Smooth muscle cell (in vitro differentiated cells): ENCODE measurements around the gene DENND1A. TPM values are rescaled to one million over a fixed set of nuclear protein-coding genes. Genes with fewer than 3 reads are reported as not detected.

Source experiments
- DNase-seq: peaks from one replicate; lab custom pipeline; 2025; ENCODE audit not compliant: unreplicated experiment; lab: John Stamatoyannopoulos, UW
- H2AFZ ChIP-seq: fragments of 200-600 bp; sonication (generic); 2 replicates; pipeline ENCODE4 v1.6.0; 2016; ENCODE audit warnings: antibody characterized with exemption, low read depth, mild to moderate bottlenecking
- H3F3A ChIP-seq: fragments of 200-600 bp; sonication (generic); 2 replicates; pipeline ENCODE4 v1.6.0; 2017; ENCODE audit warnings: antibody characterized with exemption, low read depth
- H3K27ac ChIP-seq: fragments of 200-600 bp; sonication (generic); 2 replicates; pipeline ENCODE4 v1.5.1; 2016; ENCODE audit warnings: low read depth, mild to moderate bottlenecking
- H3K27me3 ChIP-seq: fragments of 200-600 bp; sonication (generic); 2 replicates; pipeline ENCODE4 v1.6.1; 2016; ENCODE audit warnings: low read depth, mild to moderate bottlenecking
- H3K36me3 ChIP-seq: fragments of 200-600 bp; sonication (generic); 2 replicates; pipeline ENCODE4 v1.5.1; 2016; ENCODE audit warnings: low read depth
- H3K4me1 ChIP-seq: fragments of 200-600 bp; sonication (generic); 2 replicates; pipeline ENCODE4 v1.5.1; 2016; ENCODE audit warnings: low read depth
- H3K4me2 ChIP-seq: fragments of 200-600 bp; sonication (generic); 2 replicates; pipeline ENCODE4 v1.6.0; 2016; ENCODE audit warnings: mild to moderate bottlenecking
- H3K4me3 ChIP-seq: fragments of 200-600 bp; sonication (generic); 2 replicates; pipeline ENCODE4 v1.5.1; 2016; ENCODE audit warnings: mild to moderate bottlenecking
- H3K79me2 ChIP-seq: fragments of 200-600 bp; sonication (generic); 2 replicates; pipeline ENCODE4 v1.6.0; 2016; ENCODE audit warnings: low read depth, mild to moderate bottlenecking
- H3K9ac ChIP-seq: fragments of 200-600 bp; sonication (generic); 2 replicates; pipeline ENCODE4 v1.6.0; 2016; ENCODE audit warnings: low read depth
- H3K9me3 ChIP-seq: fragments of 200-600 bp; sonication (generic); replicated peaks from 2 replicates; pipeline ENCODE4 v1.5.1; 2016; ENCODE audit warnings: low read depth
- H4K20me1 ChIP-seq: fragments of 200-600 bp; sonication (generic); 2 replicates; pipeline ENCODE4 v1.6.0; 2016; ENCODE audit warnings: low read depth
- CTCF ChIP-seq: fragments of 200-600 bp; sonication (generic); IDR thresholded peaks from 2 replicates; pipeline ENCODE4 v1.5.1; 2017; ENCODE audit warnings: borderline replicate concordance, mild to moderate bottlenecking, antibody characterized with exemption; ENCODE audit not compliant: insufficient read depth, poor library complexity, severe bottlenecking
- WGBS: methylation state at CpG from one replicate; pipeline ENCODE4 v1.1.7; 2016; ENCODE audit warnings: low lambda C conversion rate; 5-methylcytosine and 5-hydroxymethylcytosine counted together
- polyA plus RNA-seq: library from polyadenylated mRNA; unstranded; fragments of >200 nt; fragmentation: Nextera tagmentation; extraction: Ambion mirVana; gene quantifications from 2 replicates; pipeline ENCODE4 v1.2.1, GENCODE V29; 2016
- total RNA-seq: library from RNA; depleted of rRNA; stranded (reverse); fragments of >200 nt; gene quantifications from 2 replicates; pipeline ENCODE4 v1.2.3, GENCODE V29; 2014

DENND1A gene
- total and polyA plus RNA-seq, 2 experiments from 2014 or later = 8.1 to 20.2 TPM

- no peak for DNase-seq
- WGBS = 100% methylated on average over 1 of the region's 1 CpG
- no peaks in the 10 kb centered on the region for H3K79me2 ChIP-seq
These were observed 46.3 kb downstream of the DENND1A start for GRCh38 chr9:123883634-123884033.

GRCh38 chr9:123881604-123882003, 48.3 kb downstream of the DENND1A start:
- Histone ChIP-seq H3F3A (no peaks in the 10 kb centered on the region), H3K27me3 (no peaks in the 10 kb centered on the region), H3K36me3 (no peaks in the 10 kb centered on the region), H3K4me3 (no peak overlapping the region), H3K27ac (no peak overlapping the region), H3K79me2 (no peaks in the 10 kb centered on the region), H4K20me1 (peaks cover 51% of the 10 kb centered on the region), H3K4me1 (no peaks in the 10 kb centered on the region), H3K4me2 (no peak overlapping the region), H3K9me3 (no peaks in the 10 kb centered on the region), H3K9ac (no peak overlapping the region), H2AFZ (no peak overlapping the region)
- WGBS = 90% methylated on average over 4 of the region's 4 CpGs
- no peak for DNase-seq
- no peak for TF ChIP-seq CTCF

More at GRCh38 chr9:123883634-123884033, 46.3 kb downstream of the DENND1A start:
- no peak for TF ChIP-seq CTCF
- Histone ChIP-seq H3K27ac (no peak overlapping the region), H3K36me3 (no peaks in the 10 kb centered on the region), H3K9me3 (no peaks in the 10 kb centered on the region), H4K20me1 (peaks cover 56% of the 10 kb centered on the region), H3K9ac (no peak overlapping the region), H3K4me2 (no peak overlapping the region), H3F3A (no peaks in the 10 kb centered on the region), H3K4me1 (no peaks in the 10 kb centered on the region), H3K4me3 (no peak overlapping the region), H2AFZ (no peak overlapping the region), H3K27me3 (no peaks in the 10 kb centered on the region)

GRCh38 chr9:123880420-123880819, 49.5 kb downstream of the DENND1A start:
- Histone ChIP-seq H3K79me2 (no peaks in the 10 kb centered on the region), H3K27me3 (no peaks in the 10 kb centered on the region), H3K4me1 (no peaks in the 10 kb centered on the region), H3K27ac (no peak overlapping the region), H3K4me3 (no peak overlapping the region), H3K36me3 (no peaks in the 10 kb centered on the region), H2AFZ (no peak overlapping the region), H3K9ac (no peak overlapping the region), H3F3A (no peaks in the 10 kb centered on the region), H3K9me3 (no peaks in the 10 kb centered on the region), H3K4me2 (no peak overlapping the region), H4K20me1 (peaks cover 41% of the 10 kb centered on the region)
- 95% methylated on average over 3 of the region's 3 CpGs for WGBS
- no peak for DNase-seq
- no peak for TF ChIP-seq CTCF

- no peak for TF ChIP-seq CTCF
- H3K4me1 ChIP-seq = peaks cover 15% of the 10 kb centered on the region
- H3K27ac ChIP-seq = no peak overlapping the region
- peaks cover 12% of the 10 kb centered on the region for H4K20me1 ChIP-seq
- H3K36me3 ChIP-seq = no peaks in the 10 kb centered on the region
- no peaks in the 10 kb centered on the region for H3K79me2 ChIP-seq
- H3K9me3 ChIP-seq = no peaks in the 10 kb centered on the region
- H2AFZ ChIP-seq = no peak overlapping the region
- H3K27me3 ChIP-seq = no peaks in the 10 kb centered on the region
- H3F3A ChIP-seq = no peaks in the 10 kb centered on the region
- DNase-seq = no peak
- no peak overlapping the region for H3K4me3 ChIP-seq
- no peak overlapping the region for H3K9ac ChIP-seq
- 95% methylated on average over 1 of the region's 1 CpG for WGBS
- no peak overlapping the region for H3K4me2 ChIP-seq
These were observed 53.2 kb downstream of the DENND1A start for GRCh38 chr9:123876750-123877149.
